NB4 (cell line): ENCODE data around the gene MAPKAPK3.

ENCODE experiments used
- CTCF ChIP-seq: IDR thresholded peaks from one replicate; pipeline ENCODE4 v1.5.1; 2012; ENCODE audit warnings: low read depth, low read length
- MYC ChIP-seq: IDR thresholded peaks from 2 replicates; pipeline ENCODE4 v1.6.1; 2011; ENCODE audit warnings: low read depth, low read length
- POLR2A ChIP-seq: IDR thresholded peaks from 2 replicates; pipeline ENCODE4 v1.6.1; 2011; ENCODE audit warnings: mild to moderate bottlenecking; ENCODE audit not compliant: insufficient read length; ENCODE audit errors: extremely low read depth

- TF ChIP-seq CTCF (no peak), POLR2A (no peak), MYC (no peak)
These were observed 3.9 kb downstream of the MAPKAPK3 start for GRCh38 chr3:50620820-50621219.
